GM19240 (cell line): Measurements from ENCODE around the gene PHOX2A.

Experiments used
- DNase-seq: peaks from one replicate; pipeline ENCODE4 v3.0.0; 2011; ENCODE audit warnings: low spot score; ENCODE audit not compliant: insufficient read length

Gene PHOX2A

GRCh38 chr11:72233773-72234513 is 10.0 kb downstream of the PHOX2A start:
- no peak for DNase-seq

GRCh38 chr11:72233056-72233772 is 10.8 kb downstream of the PHOX2A start:
- DNase-seq: no peak

DNA sequence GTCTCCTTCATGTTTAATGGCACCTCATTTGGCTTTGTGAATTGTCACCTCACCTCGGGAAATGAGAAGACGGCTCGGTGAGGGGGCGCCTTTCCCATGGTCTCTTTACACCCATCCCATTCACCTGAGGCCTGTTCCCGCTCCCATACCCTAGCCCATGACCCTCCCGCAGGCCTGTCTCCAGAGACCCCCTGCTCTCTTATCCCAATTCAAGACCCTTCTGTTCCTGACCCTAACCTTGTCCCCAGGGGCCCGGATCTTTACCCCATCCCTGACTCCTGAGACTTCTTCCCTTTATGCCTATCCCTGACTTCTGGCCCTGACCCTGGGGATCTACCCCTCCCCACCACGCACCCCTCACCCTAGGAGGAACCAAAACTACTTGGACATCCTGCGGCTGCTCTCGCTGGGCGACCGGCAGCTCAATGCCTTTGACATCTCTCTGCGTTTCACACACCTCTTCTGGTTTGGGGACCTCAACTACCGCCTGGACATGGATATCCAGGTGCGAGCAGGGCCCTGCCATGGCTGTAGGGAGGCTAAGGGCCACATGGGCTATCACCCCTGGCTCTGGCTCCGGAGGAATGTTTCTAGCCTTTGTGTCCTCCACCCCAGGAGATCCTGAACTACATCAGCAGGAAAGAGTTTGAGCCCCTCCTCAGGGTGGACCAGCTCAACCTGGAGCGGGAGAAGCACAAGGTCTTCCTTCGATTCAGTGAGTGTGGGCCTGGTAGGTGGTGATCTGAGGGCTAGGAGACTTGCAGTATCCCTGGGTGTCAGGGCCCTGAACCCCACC is 11.5 kb downstream of the PHOX2A start:
- no peak for DNase-seq

DNA sequence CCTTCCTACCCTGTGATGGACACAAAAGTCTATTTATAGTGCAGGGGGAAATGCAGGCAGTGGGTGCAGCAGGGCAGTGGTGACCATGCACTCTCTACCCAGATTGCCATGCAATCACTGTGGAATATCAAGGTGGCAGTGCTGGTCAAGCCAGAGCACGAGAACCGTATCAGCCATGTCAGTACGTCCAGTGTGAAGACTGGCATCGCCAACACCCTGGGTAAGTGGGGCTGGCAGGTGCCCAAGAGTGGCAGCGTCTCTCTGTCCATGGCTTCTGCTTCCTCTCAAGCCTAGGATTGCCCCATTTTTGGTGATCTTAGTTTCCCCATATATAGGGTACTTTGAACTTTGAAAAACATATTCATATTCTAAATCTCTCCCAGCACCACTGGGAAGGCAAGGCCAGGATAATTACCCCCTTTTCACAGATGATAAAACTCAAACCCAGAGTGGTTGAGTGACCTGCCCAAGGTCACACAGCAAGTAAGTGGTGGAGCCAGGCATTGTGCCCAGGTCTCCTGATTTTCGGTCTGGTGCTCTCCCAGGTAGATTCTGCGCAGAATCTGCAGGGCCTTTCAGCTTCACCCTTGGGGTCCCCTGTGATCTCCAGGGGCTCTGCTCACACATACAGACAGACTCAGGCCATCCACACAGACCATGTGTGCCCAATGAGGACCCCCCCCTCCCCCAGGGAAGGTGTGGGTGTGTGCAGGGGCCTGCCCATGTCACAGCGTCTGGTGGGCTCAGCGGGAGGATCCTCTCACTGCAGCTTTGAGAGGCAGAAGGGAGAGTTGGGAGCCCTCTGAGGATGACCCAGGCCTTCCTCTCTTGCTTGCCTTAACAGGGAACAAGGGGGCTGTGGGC is 12.3 kb downstream of the PHOX2A start:
- DNase-seq: no peak

DNA sequence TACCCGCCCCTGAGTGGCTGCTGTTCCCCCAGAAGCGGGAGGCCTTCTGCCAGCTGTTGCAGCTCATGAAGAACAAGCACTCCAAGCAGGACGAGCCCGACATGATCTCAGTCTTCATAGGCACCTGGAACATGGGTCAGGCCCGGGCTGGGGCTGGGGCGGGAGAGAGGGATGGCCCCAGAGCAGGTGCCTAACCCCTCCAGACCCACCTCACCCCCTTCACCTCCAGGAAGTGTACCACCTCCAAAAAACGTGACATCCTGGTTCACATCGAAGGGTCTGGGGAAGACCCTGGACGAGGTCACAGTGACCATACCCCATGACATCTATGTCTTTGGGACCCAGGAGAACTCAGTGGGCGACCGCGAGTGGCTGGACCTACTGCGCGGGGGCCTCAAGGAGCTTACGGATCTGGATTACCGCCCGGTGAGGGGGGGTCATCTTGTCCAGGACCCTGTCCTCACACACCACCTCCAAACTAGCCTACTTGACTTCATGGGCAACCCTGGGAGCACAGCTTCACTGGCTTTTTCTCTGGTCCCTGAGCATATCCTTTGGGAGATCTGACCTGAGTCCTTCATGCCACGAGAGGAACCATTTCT is 13.1 kb downstream of the PHOX2A start:
- DNase-seq: no peak

GRCh38 chr11:72229925-72230763 is 13.8 kb downstream of the PHOX2A start:
- no peak for DNase-seq

DNA sequence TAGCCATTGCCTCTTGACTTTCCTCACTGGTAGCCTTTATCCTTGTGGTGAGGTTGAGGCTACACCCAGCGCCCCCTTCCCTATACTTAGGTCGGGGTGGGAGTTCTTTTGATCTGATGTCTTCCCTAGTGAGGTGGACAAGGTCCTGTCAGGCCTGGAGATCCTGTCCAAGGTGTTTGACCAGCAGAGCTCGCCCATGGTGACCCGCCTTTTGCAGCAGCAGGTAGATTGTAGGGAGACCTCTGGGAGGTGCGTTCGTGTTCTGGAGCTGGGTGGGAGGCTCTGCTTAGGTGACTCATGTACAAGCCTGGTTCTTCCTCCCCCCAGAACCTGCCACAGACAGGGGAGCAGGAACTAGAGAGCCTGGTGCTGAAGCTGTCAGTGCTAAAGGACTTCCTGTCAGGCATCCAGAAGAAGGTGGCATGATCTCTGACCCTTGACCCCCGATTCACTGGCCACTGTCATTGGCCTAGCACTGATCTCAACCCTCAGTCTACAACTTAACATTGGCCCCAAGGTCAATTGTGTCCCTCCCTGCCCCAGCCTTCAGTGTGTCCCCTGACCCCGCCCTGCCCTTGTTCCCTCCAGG is 14.5 kb downstream of the PHOX2A start:
- DNase-seq: no peak

DNA sequence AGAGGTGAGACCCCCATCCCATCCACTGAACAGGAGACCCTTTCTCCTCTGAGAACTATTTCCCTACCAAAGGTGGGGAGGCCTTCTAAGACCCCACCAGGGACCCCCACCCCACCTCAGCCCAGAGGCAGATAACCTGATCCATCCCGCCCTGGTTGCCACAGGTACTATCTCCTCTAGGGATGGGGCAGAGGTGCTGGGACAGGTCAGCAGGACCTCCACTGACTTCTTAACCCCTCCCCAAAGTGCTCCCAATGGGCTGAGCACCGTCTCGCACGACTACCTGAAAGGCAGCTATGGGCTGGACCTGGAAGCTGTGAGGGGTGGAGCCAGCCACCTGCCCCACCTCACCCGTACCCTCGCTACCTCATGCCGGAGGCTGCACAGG is 15.1 kb downstream of the PHOX2A start:
- no peak for DNase-seq

- DNase-seq: no peak
Observed at GRCh38 chr11:72228229-72228843, 15.6 kb downstream of the PHOX2A start.

- DNase-seq: no peak
Observed at GRCh38 chr11:72227316-72228228, 16.4 kb downstream of the PHOX2A start.

GRCh38 chr11:72226701-72227100 is 17.3 kb downstream of the PHOX2A start:
- no peak for DNase-seq

DNA sequence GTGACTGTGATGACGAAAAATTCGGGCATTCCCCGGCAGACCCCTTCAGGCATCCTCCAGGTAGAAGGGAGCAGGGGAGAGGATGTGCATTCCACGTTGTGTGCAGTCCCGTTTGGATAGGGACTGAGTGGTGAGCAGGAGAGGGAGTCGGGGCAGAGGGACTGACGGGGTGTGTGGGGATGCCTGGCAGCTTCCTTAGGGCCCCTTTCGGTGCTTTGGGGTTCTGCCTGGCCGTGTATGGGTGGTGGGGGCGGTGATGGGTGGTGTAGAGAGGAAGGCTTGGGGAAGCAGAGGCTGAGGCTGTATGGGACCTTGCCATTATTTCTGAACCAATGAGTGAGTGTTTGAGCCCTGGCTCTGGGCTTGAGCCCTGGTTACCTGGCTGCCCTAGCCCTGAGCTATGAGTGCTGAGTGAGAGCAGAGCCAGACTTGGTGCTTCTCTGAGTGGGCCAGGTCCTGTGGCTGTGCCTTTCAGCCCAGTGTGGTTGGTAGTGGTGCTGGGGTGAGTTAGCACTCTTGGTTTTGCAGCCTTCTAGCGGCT is 18.5 kb downstream of the PHOX2A start:
- DNase-seq: no peak

DNA sequence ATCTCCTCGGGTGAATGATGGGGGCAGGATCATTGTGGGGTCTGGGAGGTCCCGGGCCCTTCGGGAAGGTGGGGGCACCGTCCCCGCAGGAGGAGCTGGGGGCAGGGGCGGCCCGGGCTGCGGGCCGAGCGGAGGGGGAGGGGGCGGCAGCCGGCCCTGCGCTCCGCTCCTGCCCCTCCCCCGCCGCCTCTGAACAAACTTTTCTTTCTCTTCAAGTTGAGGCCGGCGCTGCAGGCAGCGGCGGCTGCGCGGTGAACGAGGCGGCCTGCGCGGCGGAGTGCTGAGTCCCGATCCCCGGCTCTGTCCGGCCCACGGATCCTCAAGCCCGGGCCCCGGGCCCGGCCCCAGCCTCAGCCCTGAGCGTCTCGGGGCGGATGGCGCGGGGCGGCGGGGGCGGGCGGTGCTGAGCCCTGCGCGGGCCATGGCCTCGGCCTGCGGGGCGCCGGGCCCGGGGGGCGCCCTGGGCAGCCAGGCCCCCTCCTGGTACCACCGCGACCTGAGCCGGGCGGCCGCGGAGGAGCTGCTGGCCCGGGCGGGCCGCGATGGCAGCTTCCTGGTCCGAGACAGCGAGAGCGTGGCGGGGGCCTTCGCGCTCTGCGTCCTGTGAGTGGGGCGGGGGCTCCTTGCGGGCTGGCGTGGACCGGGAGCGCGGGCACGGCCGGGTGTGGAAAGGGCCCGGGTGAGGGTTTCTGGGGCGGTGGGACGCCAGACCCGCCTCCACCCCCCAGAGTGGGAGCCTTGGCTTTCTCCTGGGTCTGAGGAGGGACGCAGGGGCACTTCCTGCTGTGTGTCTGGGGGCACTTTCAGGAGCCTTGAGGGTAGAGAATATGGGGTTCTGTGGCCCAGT is 19.2 kb downstream of the PHOX2A start, which contains the start of gene INPPL1:
INPPL1 (plus strand) TSS at position 204 of the 847 bp plus-strand sequence; CDS start at position 422, 218 bp downstream.
- DNase-seq: no peak

GRCh38 chr11:72223615-72224563 is 20.1 kb downstream of the PHOX2A start:
- no peak for DNase-seq

DNA sequence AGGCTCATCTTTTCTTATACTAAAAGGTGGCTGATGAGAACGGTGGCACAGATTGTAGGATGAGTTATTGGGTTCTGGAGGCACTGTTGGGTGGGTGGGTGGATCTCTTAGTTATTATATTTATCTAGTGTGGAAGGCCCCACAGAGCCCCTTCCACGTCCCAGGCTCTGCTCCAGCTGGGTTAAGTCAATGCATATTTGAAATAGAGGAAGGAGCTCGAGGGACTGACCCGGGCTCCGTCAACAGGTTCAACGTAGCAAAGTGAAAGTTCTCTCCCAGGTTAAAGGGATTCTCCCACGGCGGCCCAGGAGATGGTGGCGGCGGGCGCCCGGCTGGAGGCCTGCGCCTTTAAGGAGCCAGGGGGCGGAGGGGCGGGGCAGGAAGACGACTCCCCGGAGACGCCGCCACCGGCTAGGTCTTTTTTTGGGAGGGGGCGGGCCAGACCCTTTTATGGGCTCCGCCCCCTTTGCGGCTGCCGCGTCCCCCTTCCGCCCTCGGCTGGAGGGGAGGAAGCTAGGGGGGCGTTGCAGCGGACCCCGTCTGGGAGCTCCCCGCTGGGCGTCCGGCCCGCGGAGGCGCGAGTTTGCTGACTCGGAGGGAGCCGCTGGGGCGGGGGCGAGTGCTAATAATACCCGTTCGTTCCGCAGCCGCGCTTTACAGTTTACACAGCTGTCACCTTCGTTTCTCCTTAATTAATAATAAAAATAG is 20.9 kb downstream of the PHOX2A start:
- peak; percentile 75 for DNase-seq
